NCI-H2227 (cell line): ENCODE measurements around the gene TNIP1.

Source experiments
- DNase-seq: peaks from one replicate; lab custom pipeline; 2025; ENCODE audit not compliant: unreplicated experiment; lab: John Stamatoyannopoulos, UW

TNIP1 gene

DNA sequence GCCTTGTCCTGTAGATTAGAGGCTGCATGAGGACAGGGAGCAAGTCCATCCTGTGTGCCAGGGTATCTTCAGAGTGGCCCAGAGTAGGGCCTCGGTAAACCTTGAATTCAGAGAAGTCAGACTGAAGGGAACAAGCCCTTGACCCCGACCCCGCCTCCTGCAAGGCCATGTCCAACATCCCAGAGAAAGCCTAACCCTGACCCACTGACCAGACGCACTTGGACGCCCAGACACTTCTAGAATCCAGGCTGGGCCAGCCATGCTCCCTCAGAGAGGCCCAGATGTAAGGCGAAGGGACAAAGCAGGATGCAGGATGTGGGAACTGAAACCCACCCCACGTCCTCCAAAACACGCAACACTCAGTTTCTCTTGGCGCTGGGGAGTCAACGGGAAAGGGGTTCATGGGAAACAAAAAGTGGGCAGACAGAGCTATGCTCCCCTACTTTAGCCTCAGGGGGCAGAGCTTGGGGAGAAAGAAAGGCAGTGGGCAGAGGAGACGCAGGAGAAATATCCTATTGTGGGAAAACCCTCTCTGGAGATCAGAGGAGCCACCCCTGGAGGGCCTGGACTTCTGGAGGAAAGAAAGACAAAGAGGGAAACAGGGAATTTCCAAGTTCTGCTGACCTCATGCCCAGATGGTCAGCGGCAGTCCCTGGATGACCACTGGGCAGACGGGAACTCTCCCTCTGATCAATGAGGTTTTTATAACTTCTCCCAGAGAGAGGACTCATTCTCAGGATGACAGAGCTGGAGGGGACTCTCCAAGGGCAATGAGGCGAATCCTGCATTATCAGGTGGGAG, 13.0 kb downstream of the TNIP1 start:
- DNase-seq, result no peak

DNA sequence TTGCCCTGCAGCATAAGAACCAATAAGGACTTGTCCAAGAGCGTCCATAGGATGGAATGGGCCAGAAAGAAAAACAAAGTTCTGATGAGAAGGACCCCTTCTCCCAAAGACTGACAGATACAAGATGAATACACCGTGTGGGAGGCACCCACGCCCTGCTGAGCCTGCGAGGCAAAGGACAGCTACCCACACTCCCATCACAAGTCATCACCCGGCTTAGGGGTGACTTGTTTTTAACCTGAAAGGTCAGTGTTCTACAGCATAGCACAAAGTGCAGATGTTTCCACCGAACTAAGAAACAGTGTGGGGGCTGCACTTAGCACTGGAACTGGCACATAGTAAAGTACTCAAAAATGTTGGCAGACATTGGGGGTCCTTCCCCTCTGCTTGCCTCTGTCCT, 13.9 kb downstream of the TNIP1 start:
- no peak for DNase-seq

DNA sequence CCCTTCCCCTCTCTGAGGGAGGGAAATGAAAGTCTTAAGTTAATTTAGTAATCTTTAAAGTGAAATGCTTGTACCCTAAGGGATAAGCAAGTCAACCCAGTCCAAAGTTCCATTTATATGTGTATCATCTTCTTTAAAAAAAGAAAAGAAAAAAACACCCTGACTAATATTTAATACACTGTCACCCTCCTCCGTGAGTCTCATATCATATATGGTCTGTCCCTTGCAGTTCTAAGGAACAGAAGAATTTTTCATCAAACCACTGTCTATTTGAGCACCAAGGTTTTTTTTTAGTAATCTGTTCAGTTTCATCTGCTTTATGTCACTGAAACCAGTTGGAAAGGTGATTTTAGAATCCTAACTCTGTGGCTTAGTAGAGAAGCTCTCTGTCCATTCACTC, 15.2 kb downstream of the TNIP1 start:
- no peak for DNase-seq

DNA sequence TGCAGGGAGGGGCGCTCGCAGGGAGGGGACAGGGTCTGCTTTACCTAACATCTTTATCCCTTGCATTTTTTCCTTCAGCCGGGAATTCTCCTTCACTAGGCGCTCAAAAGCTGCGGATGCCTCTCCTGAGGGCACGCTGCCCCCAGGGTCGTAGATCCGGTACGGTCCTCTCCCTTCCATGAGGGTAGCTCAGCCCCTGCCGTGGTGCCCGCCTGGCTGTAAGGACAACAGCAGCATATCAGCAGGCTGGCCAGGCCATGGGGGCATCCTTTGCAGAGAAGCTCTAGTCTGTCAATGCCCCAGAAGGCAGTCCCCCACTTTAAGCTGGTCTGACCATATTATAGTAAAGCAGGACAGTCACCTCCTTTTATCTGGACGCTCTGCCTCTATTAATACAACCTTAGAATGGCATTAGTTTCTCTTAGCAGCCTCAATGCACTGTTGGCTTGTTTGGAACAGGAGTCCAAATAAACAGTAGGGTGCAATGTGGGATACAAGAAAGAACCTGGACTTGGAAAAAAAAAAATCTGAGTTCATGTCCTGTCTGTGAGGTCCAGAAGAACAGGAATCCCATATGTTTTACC, 15.8 kb downstream of the TNIP1 start:
- DNase-seq, result no peak

DNA sequence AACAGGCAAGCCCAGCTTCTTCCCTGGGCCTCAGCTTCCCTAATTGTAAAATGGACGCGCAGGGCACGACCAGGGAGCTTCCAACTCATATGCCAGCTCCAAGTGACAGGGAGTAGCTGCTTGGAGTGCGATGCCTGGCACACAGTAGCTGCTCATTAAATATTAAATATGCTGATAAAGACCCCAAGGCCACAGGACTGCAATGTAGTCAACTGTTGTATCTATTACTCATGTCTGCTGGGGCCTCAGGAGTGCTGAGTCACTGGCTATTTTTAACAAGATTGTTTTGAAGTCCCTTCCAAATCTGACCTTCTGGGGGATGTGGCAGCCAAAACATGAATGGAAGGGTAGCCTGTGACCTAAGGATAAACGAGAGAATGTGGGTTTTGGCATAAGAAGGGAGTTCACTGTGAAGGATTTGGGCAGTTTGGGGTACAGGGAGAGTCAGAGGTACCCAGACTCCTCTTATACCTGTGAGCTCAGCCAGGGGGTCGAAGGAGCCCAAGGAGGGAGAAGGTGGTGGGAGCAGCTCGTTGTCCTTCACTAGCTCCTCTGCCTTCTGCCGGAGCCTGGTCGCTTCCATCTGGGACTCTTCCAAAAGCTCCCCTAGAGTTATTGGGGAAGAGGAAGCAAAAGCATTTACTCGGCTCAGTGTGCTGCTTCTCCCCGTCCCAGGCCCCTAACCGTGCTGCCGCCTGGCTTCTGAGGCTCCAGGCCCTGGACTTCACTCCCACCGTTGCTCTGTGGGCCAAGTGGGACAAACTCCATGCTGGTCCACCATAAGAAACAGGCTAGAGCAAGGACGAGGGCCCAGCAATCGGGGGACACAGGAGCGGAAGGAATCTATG, 17.5 kb downstream of the TNIP1 start:
- DNase-seq, result no peak

DNA sequence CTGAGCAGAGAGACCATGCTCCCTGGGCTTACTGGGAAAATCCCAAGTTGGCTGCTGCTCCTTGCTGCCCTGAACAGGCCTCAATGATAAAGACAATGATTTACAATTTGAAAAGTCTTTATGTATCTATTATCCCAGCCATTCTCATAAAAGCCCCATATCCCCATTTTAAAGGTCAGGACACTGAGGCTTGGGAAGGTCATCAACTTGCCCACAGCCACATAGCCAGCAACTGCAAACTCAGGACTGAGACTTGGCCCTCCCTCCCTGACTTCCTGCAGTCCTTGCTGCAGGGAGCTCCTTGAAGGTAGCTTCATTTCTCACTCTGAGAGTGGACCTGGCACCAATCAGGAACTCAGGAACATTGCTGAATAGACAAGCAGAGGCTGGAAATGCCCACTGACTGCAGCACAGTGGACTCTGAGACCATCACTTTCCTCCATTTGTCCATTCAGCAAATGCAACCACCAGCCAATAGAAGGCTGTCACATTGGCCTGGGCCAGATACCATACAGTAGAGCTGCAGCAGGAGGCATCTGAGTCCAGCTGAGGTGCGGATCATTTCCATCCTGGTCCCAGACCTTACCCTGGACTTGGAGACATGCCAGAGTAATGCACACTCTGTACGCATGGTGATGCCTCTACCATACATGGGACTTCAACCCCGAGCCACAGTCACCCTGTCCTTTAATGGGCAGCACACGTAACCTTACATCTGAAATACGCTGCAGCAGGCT, 18.3 kb downstream of the TNIP1 start:
- no peak for DNase-seq

DNA sequence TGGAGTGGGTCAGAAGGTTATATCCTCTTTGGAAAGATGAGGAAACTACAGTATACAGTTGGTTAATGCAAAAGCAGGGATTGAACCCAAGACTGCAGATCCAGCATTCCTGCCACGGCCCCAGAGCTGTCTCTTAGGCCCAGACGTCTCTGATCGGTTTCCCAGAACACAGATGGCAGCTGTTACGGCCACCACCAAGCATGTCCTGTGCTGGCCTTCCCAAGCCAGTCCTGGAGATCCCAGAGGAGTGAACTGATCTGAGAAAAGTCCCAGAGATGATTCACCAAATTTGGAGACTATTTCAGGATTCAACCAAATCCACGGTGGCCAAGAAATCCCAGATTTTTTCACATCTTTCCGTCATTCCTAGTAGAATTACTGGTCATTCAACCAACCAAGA, 20.1 kb downstream of the TNIP1 start:
- DNase-seq, result no peak

DNA sequence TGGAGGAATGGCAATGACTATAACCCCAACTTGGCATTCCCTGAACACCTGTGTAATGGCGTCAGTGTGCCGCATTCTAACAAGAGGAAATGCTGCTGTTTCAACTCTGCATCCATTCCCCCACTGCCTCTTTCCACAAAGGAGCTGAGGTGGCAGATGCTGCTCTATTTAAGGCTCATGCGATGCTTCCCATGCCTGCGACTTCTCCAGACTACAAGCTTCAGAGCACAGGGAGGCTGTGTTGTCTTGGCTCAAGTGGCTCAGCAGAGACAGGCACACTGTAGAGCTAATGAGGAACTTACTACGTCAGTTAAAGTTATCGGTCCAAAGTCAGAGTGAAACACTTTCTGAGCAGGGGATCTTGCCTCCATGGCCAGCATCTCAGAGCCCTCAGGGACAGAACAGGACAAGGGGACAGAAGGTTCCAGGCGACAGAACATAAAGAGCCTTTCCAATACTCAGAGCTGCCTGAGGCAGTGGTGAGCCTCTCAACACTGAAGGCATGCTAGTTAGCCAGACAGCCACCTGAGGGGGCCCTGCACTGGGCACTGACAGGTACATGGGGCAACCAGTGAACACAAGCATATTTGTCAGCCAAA, 21.8 kb downstream of the TNIP1 start:
- DNase-seq, result no peak

DNA sequence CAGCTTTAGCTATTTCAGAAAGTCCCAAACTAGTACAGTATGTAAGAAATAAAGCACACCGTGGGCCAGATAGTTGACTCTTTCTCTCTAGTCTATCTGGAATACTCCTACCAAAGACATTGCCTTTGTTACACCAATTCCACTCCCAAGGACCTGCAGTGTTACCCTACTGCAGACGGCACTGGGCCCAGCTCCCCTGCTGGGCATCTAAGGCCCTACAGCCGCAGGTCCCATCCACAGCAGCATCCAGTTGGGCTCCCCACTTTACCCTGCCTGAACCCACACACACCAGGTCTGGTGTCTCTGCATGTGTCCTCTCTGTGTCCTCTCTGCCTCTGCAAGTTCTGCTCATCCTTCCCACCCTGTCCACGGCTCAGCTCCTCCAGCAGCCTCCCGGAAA, 22.5 kb downstream of the TNIP1 start:
- no peak for DNase-seq

DNA sequence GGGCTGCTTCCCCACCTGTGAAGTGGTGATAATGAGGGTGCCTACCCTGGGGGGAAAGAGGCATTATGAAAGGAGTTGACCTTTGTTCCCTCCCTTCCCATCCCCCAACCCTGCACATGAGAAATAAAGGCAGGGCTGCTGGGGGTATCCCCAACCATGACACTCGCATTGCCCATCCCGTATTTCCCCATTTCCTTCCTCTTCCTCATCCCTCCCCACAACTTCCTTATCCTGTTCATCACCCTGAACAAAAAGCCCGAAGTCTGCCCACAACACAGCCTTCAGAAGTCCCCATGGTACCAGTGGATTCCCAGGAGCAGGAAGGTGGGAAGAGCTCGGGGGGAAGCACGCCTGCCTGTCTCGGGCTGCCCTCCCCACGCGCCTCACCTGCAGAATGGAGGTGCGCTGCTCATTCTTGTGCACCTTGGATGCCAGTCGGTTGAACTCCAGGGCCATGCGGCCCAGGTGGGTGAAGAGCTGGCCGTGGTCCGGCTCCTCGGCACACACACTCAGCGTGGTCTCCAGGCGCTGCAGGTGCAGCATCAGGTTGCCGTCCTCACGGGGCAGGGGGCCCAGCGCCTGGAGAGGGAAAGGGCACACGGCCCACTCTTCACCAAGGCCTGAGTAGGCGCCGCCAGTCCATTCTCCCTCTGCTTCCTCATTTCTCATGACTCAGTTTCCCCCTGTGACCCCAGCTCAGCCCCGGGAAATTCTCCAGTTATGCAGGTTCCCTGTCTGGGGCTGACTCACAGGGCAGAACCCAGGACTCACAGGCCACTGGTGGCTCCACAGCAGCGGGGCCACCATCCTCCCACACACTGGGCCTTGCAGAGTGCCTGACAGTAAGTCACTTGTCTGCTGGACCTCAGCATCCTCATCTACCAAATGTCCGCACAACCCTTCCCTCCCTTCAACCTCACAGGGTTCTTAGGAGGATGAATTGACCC, 24.2 kb downstream of the TNIP1 start:
- no peak for DNase-seq

DNA sequence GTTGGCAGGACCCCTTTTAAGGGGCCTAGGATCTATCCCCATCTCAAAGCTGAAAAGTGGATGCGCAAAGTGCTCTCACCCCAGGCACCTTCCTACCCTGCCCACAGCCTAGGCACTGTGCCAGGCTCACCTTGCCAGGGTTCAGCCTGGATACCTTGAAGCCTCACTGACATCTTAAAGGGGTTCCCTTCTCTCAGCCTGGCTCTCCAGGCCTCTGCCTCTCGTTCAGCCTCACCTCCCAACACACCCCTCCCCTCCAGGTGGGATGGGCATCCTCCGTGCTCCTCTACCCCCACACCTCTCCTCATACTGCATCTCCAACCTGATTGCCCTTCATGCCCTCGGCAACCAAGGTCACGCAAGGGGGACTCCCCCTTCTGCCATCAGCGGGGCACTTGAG, 25.5 kb downstream of the TNIP1 start:
- no peak for DNase-seq

DNA sequence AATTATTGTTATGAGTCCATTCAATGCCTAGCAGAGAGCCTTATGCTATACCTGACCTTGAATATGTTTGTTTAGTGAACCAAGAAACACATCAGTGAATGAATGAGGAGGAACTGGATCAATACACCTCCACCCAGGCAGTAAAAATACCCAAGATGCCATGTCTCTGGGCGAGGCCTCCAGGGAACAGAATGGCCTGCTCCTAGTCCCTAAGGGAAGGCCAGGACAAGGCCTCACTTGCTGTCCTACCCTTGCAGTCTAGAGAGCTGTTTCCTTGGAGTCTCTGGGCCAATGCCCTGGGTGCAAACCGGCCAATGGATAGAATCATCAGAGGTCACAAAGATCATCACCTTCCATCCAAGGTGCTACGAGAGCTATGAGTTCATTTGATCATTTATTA, 26.1 kb downstream of the TNIP1 start:
- no peak for DNase-seq

DNA sequence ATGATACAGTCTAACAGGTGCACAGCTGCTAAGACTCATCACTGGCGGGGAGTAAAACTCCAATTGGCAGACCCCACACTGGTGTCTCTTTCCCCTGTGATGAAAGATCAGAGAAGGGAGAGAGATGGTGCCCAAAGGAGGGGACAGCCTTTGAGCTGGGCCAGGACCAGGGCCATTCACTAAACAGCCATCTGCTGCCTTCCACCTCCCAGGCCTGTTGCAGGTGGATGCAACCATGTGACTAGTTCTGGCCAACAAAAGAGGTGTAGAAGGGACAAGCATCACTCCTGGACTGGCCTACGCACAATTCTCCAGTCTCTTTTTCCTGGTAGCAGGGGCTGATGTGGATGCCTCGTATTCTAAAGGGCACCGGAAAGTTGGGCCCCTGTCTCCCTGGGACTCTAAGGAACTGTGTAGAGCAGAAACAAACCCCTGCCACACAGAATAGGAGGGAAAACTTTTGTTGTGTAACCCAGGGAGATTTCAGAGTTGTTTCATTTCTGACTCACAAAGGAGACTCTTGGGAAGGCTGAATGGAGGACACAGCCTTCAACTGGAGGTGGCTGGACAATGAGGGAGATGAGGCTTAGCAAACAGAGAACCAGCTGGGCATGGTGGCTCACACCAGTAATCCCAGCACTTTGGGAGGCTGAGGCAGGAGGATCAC, 26.9 kb downstream of the TNIP1 start:
- DNase-seq, result no peak

DNA sequence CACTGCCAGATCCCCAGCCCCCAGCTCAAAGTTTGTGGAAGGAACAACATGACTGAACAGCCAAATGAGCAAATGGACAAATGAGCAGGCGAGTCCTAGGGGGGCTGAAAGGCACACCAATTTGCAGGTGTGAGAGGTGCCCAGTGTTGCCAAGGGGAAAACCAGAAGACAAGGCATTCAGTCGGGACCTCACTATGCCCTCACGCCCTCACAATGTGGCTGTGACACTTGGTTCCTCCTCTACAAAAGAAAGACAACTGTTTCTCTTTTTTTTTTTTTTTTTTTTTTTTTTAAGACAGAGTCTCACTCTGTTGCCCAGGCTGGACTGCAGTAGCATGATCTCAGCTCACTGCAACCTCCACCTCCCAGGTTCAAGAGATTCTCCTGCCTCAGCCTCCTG, 28.0 kb downstream of the TNIP1 start:
- DNase-seq, result no peak

DNA sequence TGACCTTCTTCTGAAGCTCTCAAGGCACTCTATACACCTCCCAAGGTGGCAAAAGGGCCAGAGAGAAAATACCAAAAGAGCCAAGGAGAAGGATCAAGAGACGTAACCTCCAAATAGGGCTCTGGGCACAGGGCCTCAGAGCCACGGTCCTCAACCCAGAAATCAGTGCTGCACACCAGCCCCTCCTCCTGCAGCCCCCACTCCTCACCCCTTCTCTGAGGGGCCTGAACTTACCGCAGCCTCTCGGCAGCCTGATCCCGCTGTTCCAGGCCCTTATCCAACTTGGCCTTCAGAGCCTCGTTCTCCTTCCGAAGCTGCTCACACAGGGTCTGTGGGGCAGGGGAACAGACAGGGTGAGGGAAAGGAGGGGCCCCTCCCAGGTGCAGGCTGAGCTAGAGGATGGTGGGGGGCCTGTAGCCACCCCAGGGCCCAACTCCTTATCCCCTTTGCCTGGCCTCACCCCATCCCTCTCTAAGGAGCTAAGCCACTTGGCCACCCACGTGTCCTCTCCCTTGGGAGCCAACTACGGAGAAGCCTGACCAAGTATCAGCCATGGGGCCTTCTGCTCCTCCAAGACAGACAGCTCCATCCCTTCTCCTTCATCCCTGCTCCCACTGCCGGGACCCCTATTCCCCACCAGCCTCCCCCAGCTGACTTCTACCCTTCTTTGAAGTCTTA, 28.8 kb downstream of the TNIP1 start:
- DNase-seq, result no peak

DNA sequence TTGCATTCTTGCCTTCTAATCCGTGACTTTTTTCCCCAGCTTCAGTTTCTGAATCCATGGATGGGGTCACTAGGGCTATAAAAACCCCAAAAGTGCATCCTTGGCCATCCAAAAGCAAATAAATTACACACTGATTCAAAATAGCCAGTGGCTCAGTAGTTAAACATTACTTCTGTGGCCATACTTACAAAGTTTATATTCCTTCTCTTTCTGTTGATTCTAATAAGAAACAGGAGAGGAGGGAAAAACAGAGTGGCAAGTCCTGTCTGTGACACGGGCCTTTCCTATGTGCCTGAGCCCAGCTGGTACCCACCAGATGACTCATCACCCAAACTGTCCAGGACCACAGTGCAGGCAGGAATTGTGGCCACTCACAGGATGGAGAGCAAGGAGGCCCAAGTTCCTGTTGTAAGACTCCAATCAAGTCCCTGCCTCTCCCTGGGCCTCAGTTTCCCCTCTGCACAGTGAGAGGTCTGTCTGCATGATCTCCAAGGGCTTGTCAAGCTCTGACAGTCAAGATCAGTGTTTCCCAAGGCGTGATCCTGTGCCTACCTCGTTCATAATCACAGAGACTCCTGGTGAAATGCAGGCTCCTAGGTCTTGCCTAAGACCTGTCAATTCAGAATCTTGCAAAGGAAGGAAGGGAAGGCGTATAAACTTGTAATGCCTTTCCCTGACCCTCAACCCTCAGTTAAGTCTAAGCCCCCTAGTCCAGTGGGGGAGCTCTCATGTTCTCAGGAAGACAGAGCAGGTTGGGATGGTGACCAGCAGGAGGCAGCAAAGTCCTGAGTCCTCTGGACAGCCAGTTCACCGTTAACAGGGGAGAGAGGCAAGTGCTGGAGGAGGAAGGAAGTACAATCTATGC, 29.5 kb downstream of the TNIP1 start:
- peak; percentile 51 for DNase-seq

DNA sequence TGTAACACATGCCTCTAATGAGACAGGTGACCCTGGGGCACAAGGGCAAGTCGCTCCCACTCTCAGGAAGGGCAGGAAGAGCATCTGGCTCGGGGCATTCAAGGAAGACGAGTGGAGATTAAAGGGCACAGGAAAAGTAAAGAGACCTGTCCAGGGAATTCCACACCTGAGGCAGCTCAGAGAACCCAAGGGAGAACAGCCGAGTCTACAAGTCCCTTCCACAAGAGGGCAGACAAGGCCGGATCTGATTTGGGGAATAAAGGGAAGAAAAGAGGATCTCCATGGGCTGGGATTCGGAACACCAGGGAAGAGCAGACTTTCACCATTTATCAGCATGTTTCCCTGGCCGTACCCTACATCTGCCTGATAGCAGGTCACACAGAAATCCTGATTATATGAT, 32.3 kb downstream of the TNIP1 start:
- DNase-seq, result no peak
